ENCODE results near the gene KAT14. TPM values are rescaled to one million over a fixed set of nuclear protein-coding genes. Genes with fewer than 3 reads are reported as not detected.

KAT14 gene
- total RNA-seq, 4 donors from 2014 or later = 11.0 to 21.9 (median 14.6) TPM

- 55 to 59% methylated on average over 3 of the region's 3 CpGs for WGBS, 2 donors
- no peak for TF ChIP-seq CTCF (IDR thresholded peaks at IDR 0.05)
- TF ChIP-seq POLR2A (IDR thresholded peaks at IDR 0.05) = no peak
- no peak for DNase-seq (ENCODE audit: low spot score in 2 of 2)
- no peak overlapping the region for H3K4me3 ChIP-seq (ENCODE audit: low read depth, poor library complexity, severe bottlenecking)
- intact Hi-C loops (cut with DNase I; ENCODE audit: low total_unique reads) = no loop called here
Measured at GRCh38 chr20:18233408-18233943, 95.8 kb downstream of the KAT14 start.

Other genes with a start within 250 kb of the KAT14 start
- 10 to 100 TPM; 44.6 to 70.7 (median 66.0) TPM for gene SNX5, start 169.1 kb upstream of the KAT14 start, total RNA-seq
- gene MGME1, start 168.8 kb upstream of the KAT14 start, total RNA-seq = 10 to 100 TPM; 21.9 to 36.3 (median 33.5) TPM
- 10 to 100 TPM; 22.9 to 46.6 (median 31.4) TPM for gene OVOL2, start 79.9 kb upstream of the KAT14 start, total RNA-seq
- gene PET117, start within 50 bp of the KAT14 start, total RNA-seq = 10 to 100 TPM; 11.5 to 14.7 (median 13.3) TPM
- gene ZNF133, start 150.7 kb downstream of the KAT14 start, total RNA-seq = 10 to 100 TPM; 14.3 to 27.8 (median 23.7) TPM

Data from lower leg skin (tissue), 4 donors.